Left lung (tissue), 10 donors: ENCODE measurements around the gene USP48. TPM values are rescaled to one million over a fixed set of nuclear protein-coding genes. Genes with fewer than 3 reads are reported as not detected.

Experiments
- ATAC-seq: fragments of 200-7000 bp; cut with Tn5 transposase; one replicate; pipeline ENCODE4 v1.9.1; 2020; ENCODE audit warnings: moderate library complexity
- DNase-seq, 4 donors: peaks; one replicate each; pipeline ENCODE4 v3.0.0-alpha.2; 2013 to 2020
- H3K27ac ChIP-seq, 2 donors: fragments of 200-600 bp; sonication (generic) in 1 of 2; one replicate each; pipeline versions ENCODE4 v1.5.0 to v1.8.0; 2020 to 2021
- H3K27me3 ChIP-seq, 2 donors: fragments of 200-600 bp; sonication (generic) in 1 of 2; one replicate each; pipeline versions ENCODE4 v1.5.0 to v1.8.0; 2020 to 2021
- H3K36me3 ChIP-seq, 2 donors: fragments of 200-600 bp; sonication (generic) in 1 of 2; one replicate each; pipeline versions ENCODE4 v1.5.0 to v1.8.0; 2020 to 2021
- H3K4me1 ChIP-seq, 2 donors: fragments of 200-600 bp; one replicate each; pipeline ENCODE4 v1.8.0; 2021
- H3K4me3 ChIP-seq, 2 donors: fragments of 200-600 bp; sonication (generic) in 1 of 2; one replicate each; pipeline versions ENCODE4 v1.5.0 to v1.8.0; 2020 to 2021; ENCODE audit warnings: mild to moderate bottlenecking in 1 of 2
- H3K9me3 ChIP-seq, 2 donors: fragments of 200-600 bp; sonication (generic) in 1 of 2; one replicate each; pipeline versions ENCODE4 v1.5.0 to v1.8.0; 2020 to 2021
- intact Hi-C, 2 donors: fragments of 100-400 bp; cut with DNase I; formaldehyde crosslinking; loops; one replicate each; pipeline versions ENCODE4 v1.11.2 to v1.14.2; 2022
- polyA plus RNA-seq, 6 donors: library from polyadenylated mRNA; unstranded; fragments of 120-200 nt; gene quantifications; one replicate each; pipeline ENCODE4 v1.2.1, GENCODE V29; 2013; ENCODE audit not compliant: insufficient read length in 6 of 6
- total RNA-seq, 2 donors: library from RNA; stranded (reverse); fragmentation: NEBNext Ultra II Directional; extraction: Animal tissue kit (Norgen Biotek cat#: 25700); gene quantifications; one replicate each; pipeline ENCODE4 v1.2.1, GENCODE V29; 2021
- TF ChIP-seq, protein P1 (sequence below), 2 donors: fragments of 200-600 bp; sonication (generic) in 1 of 2; IDR thresholded peaks; one replicate each; pipeline versions ENCODE4 v1.5.0 to v1.8.0; 2021; ENCODE audit warnings: antibody characterized with exemption in 2 of 2
- donor health status: DM: no; HTN: yes; CAD: no.
- donor health status: DM: no; HTN: no; CAD: no.

The USP48 gene
- total and polyA plus RNA-seq, 8 donors = 57.9 to 95.6 (median 80.9) TPM

DNA sequence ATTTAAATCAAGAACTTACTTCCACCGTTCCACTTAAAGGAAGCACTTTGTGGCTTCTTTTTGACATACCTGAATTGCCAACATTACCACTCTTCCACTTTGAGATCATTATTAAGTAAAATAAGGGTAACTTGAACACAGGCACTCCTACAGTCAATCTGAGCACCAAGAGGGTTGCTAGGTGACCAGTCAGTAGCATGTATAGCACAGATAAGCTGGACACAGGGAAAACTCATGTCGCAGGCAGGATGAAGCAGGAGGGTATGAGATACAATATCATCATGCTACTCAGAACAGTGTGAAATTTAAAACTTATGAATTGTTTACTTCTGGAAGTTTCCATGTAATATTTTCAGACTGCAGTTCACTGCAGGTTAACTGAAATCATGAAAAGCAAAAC lies 66.8 kb downstream of the USP48 start:
- H3K9me3 ChIP-seq = no peaks in the 10 kb centered on the region
- H3K4me3 ChIP-seq = no peak overlapping the region
- DNase-seq = no peak
- H3K36me3 ChIP-seq = peaks cover 0 to 99% of the 10 kb centered on the region in 2 donors
- TF ChIP-seq, protein P1, sequence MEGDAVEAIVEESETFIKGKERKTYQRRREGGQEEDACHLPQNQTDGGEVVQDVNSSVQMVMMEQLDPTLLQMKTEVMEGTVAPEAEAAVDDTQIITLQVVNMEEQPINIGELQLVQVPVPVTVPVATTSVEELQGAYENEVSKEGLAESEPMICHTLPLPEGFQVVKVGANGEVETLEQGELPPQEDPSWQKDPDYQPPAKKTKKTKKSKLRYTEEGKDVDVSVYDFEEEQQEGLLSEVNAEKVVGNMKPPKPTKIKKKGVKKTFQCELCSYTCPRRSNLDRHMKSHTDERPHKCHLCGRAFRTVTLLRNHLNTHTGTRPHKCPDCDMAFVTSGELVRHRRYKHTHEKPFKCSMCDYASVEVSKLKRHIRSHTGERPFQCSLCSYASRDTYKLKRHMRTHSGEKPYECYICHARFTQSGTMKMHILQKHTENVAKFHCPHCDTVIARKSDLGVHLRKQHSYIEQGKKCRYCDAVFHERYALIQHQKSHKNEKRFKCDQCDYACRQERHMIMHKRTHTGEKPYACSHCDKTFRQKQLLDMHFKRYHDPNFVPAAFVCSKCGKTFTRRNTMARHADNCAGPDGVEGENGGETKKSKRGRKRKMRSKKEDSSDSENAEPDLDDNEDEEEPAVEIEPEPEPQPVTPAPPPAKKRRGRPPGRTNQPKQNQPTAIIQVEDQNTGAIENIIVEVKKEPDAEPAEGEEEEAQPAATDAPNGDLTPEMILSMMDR (IDR thresholded peaks at IDR 0.05) = no peak
- intact Hi-C loops = no loop called here
- H3K4me1 ChIP-seq = peaks cover 2 to 3% of the 10 kb centered on the region in 2 donors
- ATAC-seq = no peak
- H3K27me3 ChIP-seq = no peaks in the 10 kb centered on the region
- no peak overlapping the region for H3K27ac ChIP-seq

DNA sequence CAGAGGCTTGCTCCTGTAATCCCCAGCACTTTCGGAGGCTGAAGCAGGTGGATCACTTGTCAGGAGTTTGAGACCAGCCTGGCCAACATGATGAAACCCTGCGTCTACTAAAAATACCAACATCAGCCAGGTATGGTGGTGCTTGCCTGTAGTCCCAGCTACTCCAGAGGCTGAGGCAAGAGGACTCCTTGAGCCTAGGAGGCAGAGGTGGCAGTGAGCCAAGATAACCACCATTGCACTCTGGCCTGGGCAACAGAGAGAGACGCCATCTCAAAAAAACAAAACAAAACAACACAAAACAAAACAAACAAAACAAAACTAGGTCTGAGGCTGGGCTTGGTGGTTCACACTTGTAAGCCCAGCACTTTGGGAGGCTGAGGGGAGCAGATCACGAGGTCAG lies 75.1 kb downstream of the USP48 start:
- ATAC-seq = no peak
- H3K36me3 ChIP-seq = peaks cover 0 to 76% of the 10 kb centered on the region in 2 donors

DNA sequence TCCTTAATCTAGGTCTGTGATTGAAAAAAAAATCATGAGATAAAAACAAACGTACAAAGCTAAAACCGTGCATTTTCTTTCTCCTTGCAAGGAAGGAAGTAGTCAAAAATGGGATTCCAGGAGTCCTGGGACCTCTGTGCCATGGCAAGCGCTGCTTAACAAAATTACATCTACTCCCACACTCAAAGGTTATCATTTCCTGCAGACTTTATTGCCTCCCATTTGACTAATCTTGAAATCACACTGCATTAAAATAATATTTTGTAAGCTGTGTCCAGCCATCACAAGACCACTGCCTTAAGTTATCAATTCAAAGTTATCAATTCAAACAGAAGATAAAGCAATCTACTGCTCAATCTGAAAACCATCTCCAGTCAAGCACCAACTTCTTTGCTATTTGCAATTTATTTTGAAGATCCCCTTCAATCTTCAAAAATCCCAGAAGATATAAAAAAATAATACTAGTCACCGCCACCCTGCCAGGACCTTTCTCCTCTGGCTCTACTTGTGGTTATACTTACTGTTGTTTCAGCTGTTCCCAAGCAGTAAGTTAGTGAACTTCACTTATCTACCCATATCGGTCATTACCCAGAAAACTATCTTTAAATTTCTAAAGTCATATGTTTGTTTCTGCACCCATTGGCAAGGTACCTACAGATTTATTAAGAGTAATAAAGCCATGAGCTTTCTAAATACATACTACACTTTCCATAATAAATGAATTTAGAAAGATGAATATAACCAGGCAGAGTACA lies 75.7 kb downstream of the USP48 start:
- TF ChIP-seq, protein P1 (IDR thresholded peaks at IDR 0.05) = no peak
- intact Hi-C loops = no loop called here
- H3K36me3 ChIP-seq = peaks cover 0 to 76% of the 10 kb centered on the region in 2 donors
- no peak overlapping the region for H3K4me3 ChIP-seq
- DNase-seq = no peak
- no peak overlapping the region for H3K27ac ChIP-seq
- H3K9me3 ChIP-seq = no peaks in the 10 kb centered on the region
- no peaks in the 10 kb centered on the region for H3K27me3 ChIP-seq
- H3K4me1 ChIP-seq = peaks cover 0 to 7% of the 10 kb centered on the region in 2 donors
- no peak for ATAC-seq

More for the DNA sequence above, 75.1 kb downstream of the USP48 start:
- no peak overlapping the region for H3K4me3 ChIP-seq
- H3K9me3 ChIP-seq = no peaks in the 10 kb centered on the region
- TF ChIP-seq, protein P1 (IDR thresholded peaks at IDR 0.05) = no peak
- no peaks in the 10 kb centered on the region for H3K27me3 ChIP-seq
- DNase-seq = no peak
- peaks cover 0 to 7% of the 10 kb centered on the region in 2 donors for H3K4me1 ChIP-seq
- intact Hi-C loops = no loop called here
- H3K27ac ChIP-seq = no peak overlapping the region

DNA sequence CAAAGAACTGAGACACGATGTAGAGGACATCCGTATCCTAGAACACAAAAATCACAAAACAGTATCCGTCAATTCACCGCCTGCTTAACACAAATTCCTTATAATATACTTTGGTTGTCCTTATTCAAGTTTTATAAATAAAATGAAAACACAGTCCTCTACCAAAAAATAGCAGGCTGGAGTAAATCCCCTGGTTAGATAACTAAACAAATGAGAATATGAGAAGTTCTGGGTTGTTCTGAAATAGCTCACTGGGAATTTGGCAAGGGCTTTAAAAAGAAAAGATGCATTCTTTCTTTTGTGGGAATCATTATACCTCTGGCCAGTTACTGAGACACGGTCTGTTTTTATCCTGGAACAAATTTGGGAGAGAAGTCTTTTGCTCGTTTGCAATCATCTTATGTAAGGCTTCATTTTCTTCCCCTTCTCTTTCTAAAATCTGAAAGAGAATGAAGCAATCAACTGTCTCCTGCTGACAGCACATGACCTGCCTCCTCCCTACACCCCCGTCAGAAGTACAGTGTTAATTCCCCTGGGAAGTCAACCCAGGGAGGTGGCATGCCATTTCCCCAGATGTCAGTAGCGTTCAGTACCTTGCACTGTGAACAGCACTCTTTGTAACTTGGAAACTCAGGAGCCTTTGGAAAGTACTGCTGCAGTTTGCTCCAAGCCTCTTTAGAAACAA lies 76.7 kb downstream of the USP48 start:
- H3K9me3 ChIP-seq = no peaks in the 10 kb centered on the region
- intact Hi-C loops = no loop called here
- no peaks in the 10 kb centered on the region for H3K27me3 ChIP-seq
- H3K36me3 ChIP-seq = peaks cover 0 to 76% of the 10 kb centered on the region in 2 donors
- DNase-seq = peak in 1 of 4 donors; percentile 44
- H3K27ac ChIP-seq = no peak overlapping the region
- H3K4me1 ChIP-seq = peaks cover 0 to 7% of the 10 kb centered on the region in 2 donors
- no peak overlapping the region for H3K4me3 ChIP-seq
- TF ChIP-seq, protein P1 (IDR thresholded peaks at IDR 0.05) = no peak
- ATAC-seq = peak; percentile 48

DNA sequence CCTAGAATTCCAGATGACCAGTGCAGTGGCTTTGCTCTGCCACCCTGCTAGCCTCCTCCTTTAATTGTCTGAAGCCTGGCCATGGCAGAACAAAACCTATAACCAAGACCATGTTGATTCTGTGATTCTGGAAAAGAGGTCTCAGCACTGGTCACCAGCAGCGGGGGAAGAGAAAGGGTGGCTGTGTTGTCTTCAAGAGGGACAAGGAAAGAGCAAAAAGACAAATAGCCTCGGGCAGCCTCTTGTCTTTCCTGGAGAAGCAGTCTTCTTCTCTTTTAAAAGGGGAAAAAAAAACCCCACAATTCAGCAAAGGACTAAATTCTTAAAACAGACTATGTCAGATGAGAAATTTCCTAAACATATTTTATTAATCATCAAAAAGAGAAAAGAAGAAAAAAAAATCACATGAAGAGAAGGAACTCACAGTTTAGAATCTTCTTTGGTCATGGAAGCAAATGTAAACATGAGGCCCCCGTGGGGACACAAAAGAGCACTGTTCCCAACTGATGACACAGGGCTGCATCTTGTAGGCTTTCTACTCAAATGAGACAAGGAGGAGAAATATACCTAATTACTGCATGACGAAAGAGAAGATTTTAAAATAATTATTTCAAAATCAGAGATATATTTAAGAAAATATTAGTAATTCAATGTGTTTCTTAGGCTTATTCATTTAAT lies 77.5 kb downstream of the USP48 start:
- TF ChIP-seq, protein P1 (IDR thresholded peaks at IDR 0.05) = no peak
- DNase-seq (no peak), ATAC-seq (no peak)
- Histone ChIP-seq H3K27ac (no peak overlapping the region), H3K4me1 (peaks cover 0 to 7% of the 10 kb centered on the region in 2 donors), H3K9me3 (no peaks in the 10 kb centered on the region), H3K27me3 (no peaks in the 10 kb centered on the region), H3K4me3 (no peak overlapping the region), H3K36me3 (peaks cover 0 to 81% of the 10 kb centered on the region in 2 donors)
- intact Hi-C loops = no loop called here
